ENCODE data around the gene PEX6. TPM values are rescaled to one million over a fixed set of nuclear protein-coding genes. Genes with fewer than 3 reads are reported as not detected.

Gene PEX6
- total and polyA plus RNA-seq, 2 donors from 2014 or later: 18.0 to 22.6 TPM

- Histone ChIP-seq H3K9ac (ENCODE audit: low read length in 3 of 3) (peak overlapping the region; percentile 65 to 83 (median 68)), H3K4me3 (ENCODE audit: low read length in 3 of 3) (peak overlapping the region; percentile 85 to 88 (median 85)), H3K27ac (ENCODE audit: low read depth in 2 of 2, low read length in 2 of 2) (peak overlapping the region; percentile 87 to 94), H3K36me3 (ENCODE audit: control insufficient read depth in 2 of 3, insufficient read depth in 3 of 3, low read length in 3 of 3) (peaks cover 0 to 4% (median 4%) of the 10 kb centered on the region in 3 donors), H3K27me3 (ENCODE audit: control insufficient read depth, insufficient read depth, low read length) (no peaks in the 10 kb centered on the region), H3K9me3 (ENCODE audit: control insufficient read depth in 2 of 3, insufficient read depth in 1 of 3, low read length in 3 of 3) (no peaks in the 10 kb centered on the region), H3K4me1 (ENCODE audit: control insufficient read depth in 2 of 3, insufficient read depth in 2 of 3, low read depth in 1 of 3, low read length in 3 of 3) (peaks cover 0 to 7% (median 6%) of the 10 kb centered on the region in 3 donors)
- FAIRE-seq (no peak), DNase-seq (peak in 3 of 5 donors; percentile 77 to 86 (median 83))
- TF ChIP-seq CTCF (IDR thresholded peaks at IDR 0.05; ENCODE audit: borderline replicate concordance, extremely low read depth, insufficient read depth): no peak
- intact Hi-C loops (cut with DNase I): no loop called here
These were observed 49.1 kb downstream of the PEX6 start for GRCh38 chr6:42929821-42930360.

- intact Hi-C loops (cut with DNase I): no loop called here
- DNase-seq: peak; percentile 95 to 98 (median 98)
- Histone ChIP-seq H3K36me3 (ENCODE audit: control insufficient read depth in 2 of 3, insufficient read depth in 3 of 3, low read length in 3 of 3) (peaks cover 0 to 1% (median 0%) of the 10 kb centered on the region in 3 donors), H3K9ac (ENCODE audit: low read length in 3 of 3) (peak within 1 kb of the TSS; percentile 65 to 83 (median 68)), H3K27ac (ENCODE audit: low read depth in 2 of 2, low read length in 2 of 2) (peak within 1 kb of the TSS; percentile 87 to 94), H3K27me3 (ENCODE audit: control insufficient read depth, insufficient read depth, low read length) (no peaks in the 10 kb centered on the region), H3K4me1 (ENCODE audit: control insufficient read depth in 2 of 3, insufficient read depth in 2 of 3, low read depth in 1 of 3, low read length in 3 of 3) (peaks cover 0 to 7% (median 6%) of the 10 kb centered on the region in 3 donors), H3K4me3 (ENCODE audit: low read length in 3 of 3) (peak within 1 kb of the TSS; percentile 85 to 88 (median 85)), H3K9me3 (ENCODE audit: control insufficient read depth in 2 of 3, insufficient read depth in 1 of 3, low read length in 3 of 3) (no peaks in the 10 kb centered on the region)
- TF ChIP-seq CTCF (IDR thresholded peaks at IDR 0.05; ENCODE audit: borderline replicate concordance, extremely low read depth, insufficient read depth): no peak
- no peak for FAIRE-seq
These were observed 49.8 kb downstream of the PEX6 start, which contains the start of gene CNPY3 for GRCh38 chr6:42928986-42929820. TSS of gene CNPY3 (plus strand) at chr6:42929480. CDS start at chr6:42929571, 91 bp downstream.

- DNase-seq: no peak
- intact Hi-C loops (cut with DNase I): no loop called here
- H3K9me3 ChIP-seq (ENCODE audit: control insufficient read depth in 2 of 3, insufficient read depth in 1 of 3, low read length in 3 of 3): no peaks in the 10 kb centered on the region
- no peak for FAIRE-seq
- H3K27ac ChIP-seq (ENCODE audit: low read depth in 2 of 2, low read length in 2 of 2): no peak overlapping the region
- H3K9ac ChIP-seq (ENCODE audit: low read length in 3 of 3): no peak overlapping the region
- H3K4me3 ChIP-seq (ENCODE audit: low read length in 3 of 3): no peak overlapping the region
- H3K36me3 ChIP-seq (ENCODE audit: control insufficient read depth in 2 of 3, insufficient read depth in 3 of 3, low read length in 3 of 3): no peaks in the 10 kb centered on the region
- TF ChIP-seq CTCF (IDR thresholded peaks at IDR 0.05; ENCODE audit: borderline replicate concordance, extremely low read depth, insufficient read depth): no peak
- peaks cover 0 to 8% (median 3%) of the 10 kb centered on the region in 3 donors for H3K4me1 ChIP-seq (ENCODE audit: control insufficient read depth in 2 of 3, insufficient read depth in 2 of 3, low read depth in 1 of 3, low read length in 3 of 3)
- H3K27me3 ChIP-seq (ENCODE audit: control insufficient read depth, insufficient read depth, low read length): no peaks in the 10 kb centered on the region
These were observed 53.6 kb downstream of the PEX6 start for GRCh38 chr6:42925248-42925857.
